Measurements from ENCODE around the gene CACNB2.
"Not testable (repeated sequence)": the region's sequence is repeated elsewhere in the genome, so short reads cannot be mapped to it uniquely, and the experiment has no call there.

The CACNB2 gene

GRCh38 chr10:18523858-18524257, 383.6 kb downstream of the CACNB2 start:
- H3K27ac ChIP-seq: peak overlapping the region in 1 of 21 experiments; percentile 31
- H3K4me3 ChIP-seq: no peak overlapping the region

- Histone ChIP-seq H3K4me3 (no peak overlapping the region), H3K27ac (no peak overlapping the region)
Measured at GRCh38 chr10:18527687-18528086, 387.5 kb downstream of the CACNB2 start.

GRCh38 chr10:18528292-18528691, 388.1 kb downstream of the CACNB2 start:
- Histone ChIP-seq H3K4me3 (no peak overlapping the region), H3K27ac (no peak overlapping the region)

GRCh38 chr10:18532881-18533535, 392.8 kb downstream of the CACNB2 start:
- Histone ChIP-seq H3K4me3 (no peak overlapping the region), H3K27ac (no peak overlapping the region)

GRCh38 chr10:18533896-18534295, 393.7 kb downstream of the CACNB2 start:
- H3K27ac ChIP-seq: no peak overlapping the region
- no peak overlapping the region for H3K4me3 ChIP-seq

GRCh38 chr10:18539335-18539734, 399.1 kb downstream of the CACNB2 start:
- Histone ChIP-seq H3K4me3 (no peak overlapping the region), H3K27ac (no peak overlapping the region)

- H3K27ac ChIP-seq: no peak overlapping the region
- H3K4me3 ChIP-seq: no peak overlapping the region
Measured at GRCh38 chr10:18540195-18540594, 400.0 kb downstream of the CACNB2 start.

GRCh38 chr10:18542832-18543231, 402.6 kb downstream of the CACNB2 start:
- no peak overlapping the region for H3K27ac ChIP-seq

GRCh38 chr10:18545621-18546305, 405.5 kb downstream of the CACNB2 start:
- Histone ChIP-seq H3K4me3 (no peak overlapping the region), H3K27ac (no peak overlapping the region)

More at GRCh38 chr10:18542832-18543231, 402.6 kb downstream of the CACNB2 start:
- H3K4me3 ChIP-seq: no peak overlapping the region

DNA sequence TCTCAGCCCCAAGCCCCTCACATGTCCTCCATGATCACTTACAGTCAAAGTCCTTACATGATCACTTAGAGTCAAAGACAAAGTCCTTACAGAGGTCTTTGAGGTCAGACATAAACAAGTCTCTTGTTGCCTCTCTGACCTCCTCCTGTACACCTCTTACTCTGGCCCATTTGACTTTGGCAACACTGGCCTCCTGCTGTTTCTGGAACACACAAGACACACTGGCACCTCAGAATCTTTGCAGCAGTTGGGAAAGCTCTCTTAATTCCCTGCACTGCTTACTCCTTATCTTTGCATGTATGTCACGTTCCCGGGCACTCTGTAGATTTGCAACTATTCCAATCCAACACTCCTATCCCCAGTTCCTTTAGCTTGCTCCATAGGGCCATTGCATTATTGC, 408.9 kb downstream of the CACNB2 start:
- Histone ChIP-seq H3K27ac (no peak overlapping the region), H3K4me3 (no peak overlapping the region)

GRCh38 chr10:18551473-18551872, 411.2 kb downstream of the CACNB2 start:
- Histone ChIP-seq H3K4me3 (no peak overlapping the region), H3K27ac (no peak overlapping the region)

DNA sequence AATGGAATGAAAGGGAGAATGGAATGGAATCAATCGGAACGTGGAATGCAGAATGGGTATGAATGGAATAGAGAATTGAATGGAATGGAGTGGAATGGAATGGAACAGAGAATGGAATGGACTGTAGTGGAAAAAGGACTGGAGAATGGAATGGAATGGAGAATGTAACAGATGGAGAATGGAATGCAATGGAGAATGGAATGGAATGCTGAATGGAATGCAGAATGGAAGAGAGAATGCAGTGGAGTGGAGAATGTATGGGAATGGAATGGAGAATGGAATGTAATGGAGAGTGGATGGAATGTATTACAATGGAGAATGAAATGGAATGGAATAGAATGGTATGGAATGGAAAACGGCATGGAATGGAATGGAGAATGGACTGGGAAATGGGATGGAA, 414.3 kb downstream of the CACNB2 start:
- Histone ChIP-seq H3K27ac (no peak overlapping the region), H3K4me3 (no peak overlapping the region)

DNA sequence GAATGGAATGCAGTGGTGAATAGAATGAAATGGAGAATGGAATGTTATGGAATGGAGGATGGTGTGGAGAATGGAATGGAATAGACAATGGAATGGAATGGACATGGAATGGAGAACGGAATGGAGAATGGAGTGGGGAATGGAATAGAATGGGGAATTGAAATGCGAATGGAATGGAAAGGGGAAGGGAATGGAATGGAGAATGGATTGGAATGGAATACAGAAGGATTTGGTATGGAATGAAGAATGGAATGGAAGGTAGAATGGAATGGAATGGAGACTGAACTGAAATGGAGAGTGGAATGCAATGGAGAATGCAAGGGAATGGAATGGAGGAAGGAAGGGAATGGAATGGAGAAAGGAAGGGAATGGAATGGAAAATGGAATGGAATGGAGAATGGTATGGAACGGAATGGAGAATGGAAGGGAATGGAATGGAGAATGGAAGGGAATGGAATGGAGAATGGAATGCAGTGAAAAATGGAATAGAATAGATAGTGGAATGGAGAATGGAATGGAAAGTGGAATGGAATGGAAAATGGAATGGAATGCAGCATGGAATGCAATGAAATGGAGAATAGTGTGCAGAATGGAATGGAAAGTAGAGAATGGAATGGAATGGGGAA, 416.4 kb downstream of the CACNB2 start:
- Histone ChIP-seq H3K4me3 (no peak overlapping the region), H3K27ac (no peak overlapping the region)

GRCh38 chr10:18557960-18558359, 417.7 kb downstream of the CACNB2 start:
- H3K4me3 ChIP-seq: no peak overlapping the region

DNA sequence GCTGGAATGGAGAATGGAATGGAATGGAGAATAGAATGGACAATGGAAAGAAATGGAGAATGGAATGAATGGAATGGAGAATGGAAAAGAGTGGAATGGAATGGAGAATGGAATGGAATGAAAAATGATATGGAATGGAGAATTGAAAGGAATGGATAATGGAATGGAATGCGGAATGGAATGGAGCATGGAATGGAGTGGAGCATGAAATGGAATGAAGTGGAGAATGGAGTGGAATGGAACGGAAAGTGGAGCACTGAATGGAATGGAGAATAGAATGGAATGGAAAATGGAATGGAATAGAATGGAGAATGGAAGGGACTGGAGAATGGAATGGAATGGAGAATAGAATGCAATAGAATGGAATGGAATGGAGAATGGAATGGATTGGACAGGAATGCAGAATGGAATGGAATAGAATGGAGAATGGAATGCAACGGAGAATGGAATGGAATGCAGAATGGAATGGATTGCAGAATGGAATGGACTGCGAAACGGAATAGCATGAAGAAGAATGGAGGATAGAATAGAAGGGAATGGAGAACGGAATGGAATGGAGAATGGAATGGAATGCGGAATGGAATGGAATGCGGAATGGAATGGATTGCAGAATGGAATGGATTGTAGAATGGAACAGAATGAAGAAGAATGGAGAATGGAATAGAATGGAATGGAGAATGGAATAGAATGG, 421.8 kb downstream of the CACNB2 start:
- Histone ChIP-seq H3K4me3 (no peak overlapping the region), H3K27ac (no peak overlapping the region)

More at GRCh38 chr10:18557960-18558359, 417.7 kb downstream of the CACNB2 start:
- H3K27ac ChIP-seq: no peak overlapping the region

DNA sequence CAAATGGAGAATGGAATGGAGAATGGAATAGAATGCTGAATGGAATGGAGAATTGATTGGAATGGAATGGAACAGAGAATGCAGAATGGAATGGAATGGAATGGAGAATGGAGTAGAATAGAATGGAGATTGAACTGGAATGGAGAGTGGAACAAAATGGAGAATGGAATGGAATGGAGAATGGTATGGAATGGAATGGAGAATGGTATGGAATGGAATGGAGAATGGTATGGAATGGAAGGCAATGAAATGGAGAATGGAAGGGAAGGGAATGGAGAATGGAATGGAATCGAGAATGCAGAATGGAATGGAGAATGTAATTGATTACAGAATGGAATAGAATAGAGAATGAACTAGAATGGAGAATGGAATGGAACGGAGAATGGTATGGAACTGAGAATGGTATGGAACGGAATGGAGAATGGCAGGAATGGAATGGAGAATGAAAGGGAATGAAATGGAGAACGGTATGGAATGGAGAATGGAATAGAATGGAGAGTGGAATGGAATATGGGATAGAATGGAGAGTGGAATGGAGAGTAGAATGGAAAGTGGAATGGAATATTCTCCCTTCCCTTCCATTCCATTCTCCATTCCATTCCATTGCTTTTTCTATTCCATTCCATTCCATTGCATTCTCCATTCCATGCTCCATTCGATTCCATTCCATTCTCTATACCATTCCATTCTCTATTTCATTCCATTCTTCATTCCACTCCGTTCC, 422.9 kb downstream of the CACNB2 start:
- Histone ChIP-seq H3K4me3 (no peak overlapping the region), H3K27ac (no peak overlapping the region)

- H3K27ac ChIP-seq: no peak overlapping the region
- no peak overlapping the region for H3K4me3 ChIP-seq
Measured at GRCh38 chr10:18565006-18565405, 424.8 kb downstream of the CACNB2 start.

GRCh38 chr10:18566177-18566576, 426.0 kb downstream of the CACNB2 start:
- no peak overlapping the region for H3K4me3 ChIP-seq

DNA sequence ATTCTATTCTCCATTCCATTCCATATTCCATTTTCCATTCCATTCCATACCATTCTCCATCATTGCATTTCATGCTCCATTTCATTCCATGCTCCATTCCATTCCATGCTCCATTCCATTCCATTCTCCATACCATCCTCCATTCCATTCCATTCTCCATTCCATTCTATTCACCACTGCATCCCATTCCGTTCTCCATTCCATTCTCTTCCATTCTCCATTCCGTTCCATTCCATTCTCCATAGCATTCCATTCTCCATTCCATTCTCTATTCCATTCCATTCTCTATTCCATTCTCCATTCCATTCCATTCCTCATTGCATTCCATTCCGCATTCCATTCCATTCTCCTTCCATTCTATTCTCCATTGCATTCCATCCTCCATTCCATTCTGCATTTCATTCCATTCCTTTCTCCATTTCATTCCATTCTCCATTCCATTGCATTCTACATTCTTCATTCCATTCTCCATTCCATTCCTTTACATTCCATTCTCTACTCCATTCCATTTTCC, 427.2 kb downstream of the CACNB2 start:
- Histone ChIP-seq H3K4me3 (no peak overlapping the region), H3K27ac (no peak overlapping the region)

More at GRCh38 chr10:18566177-18566576, 426.0 kb downstream of the CACNB2 start:
- no peak overlapping the region for H3K27ac ChIP-seq

DNA sequence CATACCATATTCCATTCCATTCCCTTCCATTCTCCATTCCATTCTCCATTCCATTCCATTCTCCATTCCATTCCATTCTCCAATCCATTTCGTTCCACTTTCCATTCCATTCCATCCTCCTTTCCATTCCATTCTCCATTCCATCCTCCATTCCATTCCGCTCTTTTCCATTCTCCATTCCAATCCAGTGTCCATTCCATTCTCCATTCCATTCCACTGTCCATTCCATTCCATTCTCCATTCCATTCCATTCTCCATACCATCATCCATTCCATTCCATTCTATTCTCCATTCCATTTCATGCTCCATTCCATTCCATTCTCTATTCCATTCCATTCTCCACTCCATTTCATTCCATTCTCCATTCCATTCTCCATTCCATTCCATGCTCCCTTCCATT, 430.2 kb downstream of the CACNB2 start:
- H3K27ac ChIP-seq, H3K4me3 ChIP-seq: not testable (repeated sequence)

All from skin epidermis (tissue), 12 donors.